B cell (primary cell): ENCODE data around the gene OGT. TPM values are rescaled to one million over a fixed set of nuclear protein-coding genes. Genes with fewer than 3 reads are reported as not detected.
A peak's percentile ranks its signal among the peaks of the same experiment; 100 is the strongest.
"Not testable (repeated sequence)": the region's sequence is repeated elsewhere in the genome, so short reads cannot be mapped to it uniquely, and the experiment has no call there.

ENCODE experiments used
- ATAC-seq: fragments of 200-7000 bp; cut with Tn5 transposase; one replicate; pipeline ENCODE4 v1.10.0; 2021; ENCODE audit warnings: low read depth, mild to moderate bottlenecking, moderate number of reproducible peaks, moderate library complexity
- CTCF ChIA-PET: fragments of 350-600 bp; sonication (Branson Sonifier 250); formaldehyde crosslinking; loops from one replicate; lab custom pipeline; 2021; ENCODE audit warnings: antibody characterized with exemption, inconsistent platforms; lab: Charles Lee
- POLR2A ChIA-PET: fragments of 350-600 bp; sonication (Branson Sonifier 250); formaldehyde crosslinking; loops from one replicate; lab custom pipeline; 2021; ENCODE audit warnings: antibody characterized with exemption; lab: Charles Lee
- DNase-seq: peaks from one replicate; pipeline ENCODE4 v3.0.0; 2013
- H2AFZ ChIP-seq: 2 replicates; pipeline ENCODE4 v1.6.1; 2012; ENCODE audit warnings: mild to moderate bottlenecking, low read depth, low read length; ENCODE audit not compliant: insufficient read depth, poor library complexity, severe bottlenecking
- H3K27ac ChIP-seq, 2 donors: 1 replicate in 1 of 2; 2 replicates in 1 of 2; pipeline ENCODE4 v1.5.1; 2012 to 2013; ENCODE audit warnings: low read length in 2 of 2, mild to moderate bottlenecking in 2 of 2, moderate library complexity in 1 of 2
- H3K27me3 ChIP-seq, 4 experiments: fragments of 200-600 bp in 1 of 4; sonication (generic) in 1 of 4; replicated peaks in 1 of 4; 1 replicate in 2 of 4; 2 replicates in 2 of 4; pipeline versions ENCODE4 v1.6.1 to v1.7.0; 2013 to 2016; ENCODE audit warnings: low read length in 3 of 4, mild to moderate bottlenecking in 2 of 4, mixed read lengths in 1 of 4, moderate library complexity in 1 of 4; ENCODE audit not compliant: insufficient read depth in 4 of 4, control insufficient read depth in 3 of 4; ENCODE audit errors: control extremely low read depth in 1 of 4
- H3K36me3 ChIP-seq, 2 experiments: replicated peaks in 1 of 2; 1 replicate in 1 of 2; 2 replicates in 1 of 2; pipeline versions ENCODE4 v1.6.1 to v1.7.1; 2013; ENCODE audit warnings: low read length in 1 of 2; ENCODE audit not compliant: insufficient read depth in 2 of 2, control insufficient read depth in 1 of 2; ENCODE audit errors: control extremely low read depth in 1 of 2, extremely low read depth in 1 of 2
- H3K4me1 ChIP-seq, 2 donors: fragments of 200-600 bp in 1 of 2; sonication (generic) in 1 of 2; 1 replicate in 1 of 2; 2 replicates in 1 of 2; pipeline versions ENCODE4 v1.5.1 to v1.6.1; 2013 to 2017; ENCODE audit warnings: low read length in 2 of 2; ENCODE audit not compliant: control insufficient read depth in 2 of 2, insufficient read depth in 2 of 2
- H3K4me2 ChIP-seq: replicated peaks from 2 replicates; pipeline ENCODE3; 2012; ENCODE audit warnings: mild to moderate bottlenecking, low read depth, low read length; ENCODE audit not compliant: poor library complexity, severe bottlenecking
- H3K4me3 ChIP-seq, 5 experiments: fragments of 200-600 bp in 1 of 5; sonication (generic) in 1 of 5; 1 replicate in 3 of 5; 2 replicates in 2 of 5; pipeline versions ENCODE4 v1.5.1 to v1.7.0; 2011 to 2016; ENCODE audit warnings: low read length in 4 of 5, mild to moderate bottlenecking in 4 of 5, low read depth in 2 of 5, control low read depth in 1 of 5, moderate library complexity in 1 of 5; ENCODE audit not compliant: insufficient read depth in 1 of 5; ENCODE audit errors: control extremely low read depth in 1 of 5, extremely low read depth in 1 of 5
- H3K79me2 ChIP-seq: fragments of 200-600 bp; sonication (generic); one replicate; pipeline ENCODE4 v1.6.0; 2016; ENCODE audit warnings: low read length; ENCODE audit not compliant: control insufficient read depth, insufficient read depth
- H3K9ac ChIP-seq: fragments of 200-600 bp; sonication (generic); 2 replicates; pipeline ENCODE4 v1.6.1; 2017; ENCODE audit warnings: mild to moderate bottlenecking, low read length, moderate library complexity
- H3K9me3 ChIP-seq, 3 donors: one replicate each; pipeline versions ENCODE4 v1.6.1 to v1.7.1; 2013; ENCODE audit warnings: low read length in 2 of 3; ENCODE audit not compliant: control insufficient read depth in 2 of 3, insufficient read depth in 1 of 3; ENCODE audit errors: control extremely low read depth in 1 of 3
- H4K20me1 ChIP-seq: 2 replicates; pipeline ENCODE4 v1.6.0; 2012; ENCODE audit warnings: mild to moderate bottlenecking, low read length; ENCODE audit not compliant: insufficient read depth, control insufficient read depth, poor library complexity, severe bottlenecking
- H3K27ac Mint-ChIP-seq: one replicate; pipeline ENCODE4 v1.8.0; 2021; ENCODE audit warnings: mixed read lengths
- H3K27me3 Mint-ChIP-seq: one replicate; pipeline ENCODE4 v1.8.0; 2021; ENCODE audit warnings: mixed read lengths
- H3K4me1 Mint-ChIP-seq: one replicate; pipeline ENCODE4 v1.8.0; 2021; ENCODE audit warnings: mixed read lengths
- H3K4me3 Mint-ChIP-seq: one replicate; pipeline ENCODE4 v1.8.0; 2021; ENCODE audit warnings: mixed read lengths
- H3K9me3 Mint-ChIP-seq: one replicate; pipeline ENCODE4 v1.8.0; 2022; ENCODE audit warnings: mixed read lengths; ENCODE audit not compliant: insufficient read depth
- EZH2 ChIP-seq: IDR thresholded peaks from 2 replicates; pipeline ENCODE4 v1.6.1; 2012; ENCODE audit warnings: borderline replicate concordance, low read depth, mild to moderate bottlenecking, moderate library complexity, low read length; ENCODE audit not compliant: insufficient read depth, poor library complexity, severe bottlenecking
- WGBS: methylation state at CpG from one replicate; pipeline ENCODE4 v1.1.5; 2013; ENCODE audit warnings: missing lambda C conversion rate; ENCODE audit not compliant: insufficient coverage; 5-methylcytosine and 5-hydroxymethylcytosine counted together
- intact Hi-C: fragments of 100-400 bp; cut with micrococcal nuclease; formaldehyde crosslinking; loops from one replicate; pipeline ENCODE4 v1.10.0; 2022
- polyA plus RNA-seq: library from polyadenylated mRNA; depleted of rRNA; stranded (reverse); fragments of >200 nt; gene quantifications from 2 replicates; pipeline ENCODE4 v1.2.3, GENCODE V29; 2012
- total RNA-seq, 2 donors: library from RNA; stranded (reverse); fragments of 120-200 nt in 1 of 2; gene quantifications; 1 replicate in 1 of 2; 2 replicates in 1 of 2; pipeline versions ENCODE4 v1.2.3 to v1.2.4, GENCODE V29; 2013 to 2022
- TF ChIP-seq, protein P1 (sequence below): fragments of 200-600 bp; IDR thresholded peaks from one replicate; pipeline ENCODE4 v1.8.0; 2022; ENCODE audit warnings: antibody characterized with exemption, mild to moderate bottlenecking

OGT gene
- total and polyA plus RNA-seq, 2 donors (not counting 1 experiment from before 2014, with no cell fraction given): 235 to 307 TPM

DNA sequence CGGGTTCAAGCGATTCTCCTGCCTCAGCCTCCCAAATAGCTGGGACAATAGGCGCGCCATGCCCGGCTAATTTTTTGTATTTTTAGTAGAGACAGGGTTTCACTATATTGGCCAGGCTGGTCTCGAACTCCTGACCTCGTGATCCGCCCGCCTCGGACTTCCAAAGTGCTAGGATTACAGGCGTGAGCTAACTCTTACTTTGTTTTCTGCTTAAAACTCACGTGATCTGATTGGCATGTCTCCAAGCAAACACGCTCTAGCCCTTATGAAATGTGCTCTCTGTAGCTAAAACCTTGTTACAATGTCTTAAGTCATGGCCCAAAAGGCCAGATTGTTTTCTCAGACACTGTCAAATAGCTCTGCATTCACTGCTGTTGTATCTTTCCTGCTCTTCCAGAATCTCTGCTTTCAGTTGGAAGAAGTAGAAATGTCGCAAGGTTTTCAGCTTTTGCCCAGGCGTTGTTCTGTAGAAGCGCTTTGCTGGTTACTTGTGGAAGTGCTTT lies 39.7 kb upstream of the OGT start:
- Histone ChIP-seq H3K9me3 (no peaks in the 10 kb centered on the region), H3K4me3 (peak overlapping the region in 4 of 5 experiments; percentile 42 to 68 (median 62)), H3K9ac (peak overlapping the region; percentile 69), H3K27ac (no peak overlapping the region), H3K36me3 (no peaks in the 10 kb centered on the region), H3K79me2 (no peaks in the 10 kb centered on the region), H3K27me3 (no peaks in the 10 kb centered on the region), H3K4me2 (peak overlapping the region; percentile 85), H4K20me1 (no peaks in the 10 kb centered on the region), H3K4me1 (peaks cover 0 to 4% of the 10 kb centered on the region in 2 donors), H2AFZ (peak overlapping the region; percentile 91)
- ChIA-PET CTCF (no interaction called here), POLR2A (no interaction called here)
- Mint-ChIP-seq H3K27me3 (no peaks in the 10 kb centered on the region), H3K27ac (no peak overlapping the region), H3K9me3 (no peaks in the 10 kb centered on the region), H3K4me1 (no peaks in the 10 kb centered on the region), H3K4me3 (no peak overlapping the region)
- DNase-seq: no peak
- 64% methylated on average over 12 of the region's 16 CpGs for WGBS
- ATAC-seq: no peak
- no peak for TF ChIP-seq EZH2
- TF ChIP-seq, protein P1, sequence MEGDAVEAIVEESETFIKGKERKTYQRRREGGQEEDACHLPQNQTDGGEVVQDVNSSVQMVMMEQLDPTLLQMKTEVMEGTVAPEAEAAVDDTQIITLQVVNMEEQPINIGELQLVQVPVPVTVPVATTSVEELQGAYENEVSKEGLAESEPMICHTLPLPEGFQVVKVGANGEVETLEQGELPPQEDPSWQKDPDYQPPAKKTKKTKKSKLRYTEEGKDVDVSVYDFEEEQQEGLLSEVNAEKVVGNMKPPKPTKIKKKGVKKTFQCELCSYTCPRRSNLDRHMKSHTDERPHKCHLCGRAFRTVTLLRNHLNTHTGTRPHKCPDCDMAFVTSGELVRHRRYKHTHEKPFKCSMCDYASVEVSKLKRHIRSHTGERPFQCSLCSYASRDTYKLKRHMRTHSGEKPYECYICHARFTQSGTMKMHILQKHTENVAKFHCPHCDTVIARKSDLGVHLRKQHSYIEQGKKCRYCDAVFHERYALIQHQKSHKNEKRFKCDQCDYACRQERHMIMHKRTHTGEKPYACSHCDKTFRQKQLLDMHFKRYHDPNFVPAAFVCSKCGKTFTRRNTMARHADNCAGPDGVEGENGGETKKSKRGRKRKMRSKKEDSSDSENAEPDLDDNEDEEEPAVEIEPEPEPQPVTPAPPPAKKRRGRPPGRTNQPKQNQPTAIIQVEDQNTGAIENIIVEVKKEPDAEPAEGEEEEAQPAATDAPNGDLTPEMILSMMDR: no peak
- intact Hi-C loops: no loop called here

DNA sequence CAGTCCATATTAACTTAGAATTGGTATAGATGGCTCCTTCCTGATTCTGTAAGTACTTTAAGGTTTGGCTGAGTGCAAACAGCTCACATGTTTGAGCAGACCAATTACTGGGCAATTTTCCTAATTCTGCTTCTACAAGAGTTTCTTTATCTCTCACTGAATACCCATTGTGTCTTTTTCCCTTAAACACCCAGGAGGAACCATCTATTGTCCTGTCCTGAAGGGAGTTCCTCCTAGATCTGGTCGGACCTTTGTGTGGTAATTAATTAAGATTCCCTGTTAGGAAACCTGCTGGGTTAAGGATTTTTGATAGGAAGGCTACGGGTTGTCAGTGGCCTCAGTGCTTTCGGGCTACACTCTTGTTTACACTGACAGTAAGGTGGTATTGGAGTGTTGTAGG lies 36.9 kb upstream of the OGT start:
- POLR2A ChIA-PET, H3K27me3 ChIP-seq, H3K36me3 ChIP-seq, H3K79me2 ChIP-seq, H3K4me2 ChIP-seq, H3K4me3 ChIP-seq, H3K9ac ChIP-seq, intact Hi-C loops, H3K9me3 Mint-ChIP-seq, H2AFZ ChIP-seq, H3K9me3 ChIP-seq, DNase-seq, H3K4me3 Mint-ChIP-seq, H3K4me1 ChIP-seq, H3K27ac ChIP-seq, H3K27me3 Mint-ChIP-seq, H3K4me1 Mint-ChIP-seq, H4K20me1 ChIP-seq, CTCF ChIA-PET, ATAC-seq, H3K27ac Mint-ChIP-seq: not testable (repeated sequence)
- WGBS: no CpG with 5 or more reads among the region's 3 CpGs
